SU-DHL-6 (cell line): ENCODE data around the gene AMACR.

Experiments used
- H2AFZ ChIP-seq: fragments of 200-600 bp; sonication (generic); 2 replicates; pipeline ENCODE4 v1.6.1; 2014; ENCODE audit warnings: low read depth, mild to moderate bottlenecking, moderate library complexity, mixed read lengths, antibody characterized with exemption, low read length; ENCODE audit not compliant: severe bottlenecking
- H3F3A ChIP-seq: fragments of 200-600 bp; shearing (Covaris generic); 2 replicates; pipeline ENCODE4 v1.6.0; 2016; ENCODE audit warnings: antibody characterized with exemption, mild to moderate bottlenecking; ENCODE audit not compliant: insufficient read depth
- H3K27ac ChIP-seq: fragments of 200-600 bp; sonication (generic); 2 replicates; pipeline ENCODE4 v1.5.1; 2016; ENCODE audit warnings: low read depth, mild to moderate bottlenecking, low read length, moderate library complexity, mixed read lengths
- H3K27me3 ChIP-seq: fragments of 200-600 bp; sonication (generic), shearing (Covaris generic); 2 replicates; pipeline ENCODE4 v1.6.0; 2014; ENCODE audit warnings: mild to moderate bottlenecking, low read length
- H3K36me3 ChIP-seq: fragments of 200-600 bp; sonication (generic); 2 replicates; pipeline ENCODE4 v1.6.1; 2014; ENCODE audit warnings: mild to moderate bottlenecking, low read length, mixed read lengths
- H3K4me2 ChIP-seq: fragments of 300-600, 200-600 bp; shearing (Covaris generic), sonication (generic); 2 replicates; pipeline ENCODE4 v1.6.0; 2014; ENCODE audit warnings: low read length, low read depth, mild to moderate bottlenecking; ENCODE audit not compliant: poor library complexity, severe bottlenecking
- H3K4me3 ChIP-seq: fragments of 200-600 bp; sonication (generic); 2 replicates; pipeline ENCODE4 v1.5.1; 2014; ENCODE audit warnings: antibody characterized with exemption, low read length, mild to moderate bottlenecking, mixed read lengths; ENCODE audit not compliant: insufficient read depth, poor library complexity, severe bottlenecking
- H3K79me2 ChIP-seq: fragments of 200-600 bp; sonication (generic); 2 replicates; pipeline ENCODE4 v1.6.1; 2014; ENCODE audit warnings: mild to moderate bottlenecking, low read length, moderate library complexity; ENCODE audit not compliant: insufficient read depth
- H3K9ac ChIP-seq: fragments of 200-600 bp; sonication (generic); 2 replicates; pipeline ENCODE4 v1.7.0; 2014; ENCODE audit warnings: mild to moderate bottlenecking, low read length
- H3K9me2 ChIP-seq: fragments of 200-600 bp; sonication (generic); replicated peaks from 2 replicates; pipeline ENCODE4 v1.6.1; 2014; ENCODE audit warnings: low read length; ENCODE audit not compliant: insufficient read depth
- H3K9me3 ChIP-seq: fragments of 200-600 bp; sonication (generic); 2 replicates; pipeline ENCODE4 v1.6.1; 2014; ENCODE audit warnings: low read length, mixed read lengths; ENCODE audit not compliant: insufficient read depth
- H4K20me1 ChIP-seq: fragments of 200-600 bp; sonication (generic); 2 replicates; pipeline ENCODE4 v1.6.1; 2014; ENCODE audit warnings: low read depth, mild to moderate bottlenecking, antibody characterized with exemption, low read length, moderate library complexity, mixed read lengths
- CTCF ChIP-seq: fragments of 200-600 bp; sonication (generic); IDR thresholded peaks from one replicate; pipeline ENCODE4 v1.5.1; 2017; ENCODE audit warnings: antibody characterized with exemption, mild to moderate bottlenecking, low read length, moderate library complexity; ENCODE audit not compliant: insufficient read depth, poor library complexity, severe bottlenecking
- EZH2phosphoT487 ChIP-seq: fragments of 200-600 bp; sonication (generic), shearing (Covaris generic); conservative IDR thresholded peaks from 2 replicates; pipeline ENCODE4 v1.6.1; 2018; ENCODE audit warnings: mild to moderate bottlenecking, antibody characterized with exemption, low read length, moderate library complexity, mixed read lengths

AMACR gene

GRCh38 chr5:33969572-33970452 is 38.0 kb downstream of the AMACR start:
- Histone ChIP-seq H3K36me3 (no peaks in the 10 kb centered on the region), H3K27ac (no peak overlapping the region), H3K4me3 (no peak overlapping the region), H3F3A (no peaks in the 10 kb centered on the region), H3K9me2 (no peaks in the 10 kb centered on the region), H3K79me2 (no peaks in the 10 kb centered on the region), H3K9ac (no peak overlapping the region), H3K9me3 (no peaks in the 10 kb centered on the region), H4K20me1 (no peaks in the 10 kb centered on the region), H3K4me2 (no peak overlapping the region), H2AFZ (no peak overlapping the region), H3K27me3 (no peaks in the 10 kb centered on the region; the same call in 1 of the 2 replicates)
- TF ChIP-seq EZH2phosphoT487 (no peak), CTCF (peak; percentile 54)

- no peaks in the 10 kb centered on the region; the same call in 1 of the 2 replicates for H3K27me3 ChIP-seq
- no peaks in the 10 kb centered on the region for H3K36me3 ChIP-seq
- H3K9ac ChIP-seq, result no peak overlapping the region
- H3K4me3 ChIP-seq, result no peak overlapping the region
- no peaks in the 10 kb centered on the region for H3K79me2 ChIP-seq
- no peaks in the 10 kb centered on the region for H4K20me1 ChIP-seq
- no peak for TF ChIP-seq CTCF
- no peak for TF ChIP-seq EZH2phosphoT487
- H3K27ac ChIP-seq, result no peak overlapping the region
- H3K9me3 ChIP-seq, result no peaks in the 10 kb centered on the region
- no peak overlapping the region for H2AFZ ChIP-seq
- H3K9me2 ChIP-seq, result no peaks in the 10 kb centered on the region
- no peaks in the 10 kb centered on the region for H3F3A ChIP-seq
- H3K4me2 ChIP-seq, result no peak overlapping the region
Measured at GRCh38 chr5:33968211-33969005, 39.4 kb downstream of the AMACR start.

GRCh38 chr5:33966805-33967204 is 41.0 kb downstream of the AMACR start:
- Histone ChIP-seq H3K36me3 (no peaks in the 10 kb centered on the region), H4K20me1 (no peaks in the 10 kb centered on the region), H3K4me2 (no peak overlapping the region), H2AFZ (no peak overlapping the region), H3F3A (no peaks in the 10 kb centered on the region), H3K27me3 (no peaks in the 10 kb centered on the region; the same call in 1 of the 2 replicates), H3K27ac (no peak overlapping the region), H3K9me2 (no peaks in the 10 kb centered on the region), H3K4me3 (no peak overlapping the region), H3K79me2 (no peaks in the 10 kb centered on the region), H3K9ac (no peak overlapping the region), H3K9me3 (no peaks in the 10 kb centered on the region)
- no peak for TF ChIP-seq EZH2phosphoT487
- TF ChIP-seq CTCF, result no peak
